Cardiac muscle cell (in vitro differentiated cells and primary cell): ENCODE data around the gene LATS1. TPM values are rescaled to one million over a fixed set of nuclear protein-coding genes. Genes with fewer than 3 reads are reported as not detected.
A peak's percentile ranks its signal among the peaks of the same experiment; 100 is the strongest.

Experiments used
- DNase-seq, 2 donors: peaks; one replicate each; pipeline versions ENCODE4 v3.0.0 to v3.0.0-alpha.2; 2010 to 2017; ENCODE audit warnings: low read depth in 1 of 2, low spot score in 1 of 2
- H3K27ac ChIP-seq: fragments of 200-600 bp; sonication (generic); 2 replicates; pipeline ENCODE4 v1.5.1; 2016
- H3K27me3 ChIP-seq: fragments of 200-600 bp; sonication (generic); 2 replicates; pipeline ENCODE4 v1.6.0; 2016; ENCODE audit warnings: control low read depth
- H3K36me3 ChIP-seq: fragments of 200-600 bp; sonication (generic); 2 replicates; pipeline ENCODE4 v1.5.1; 2016; ENCODE audit warnings: control low read depth
- H3K4me1 ChIP-seq: fragments of 200-600 bp; sonication (generic); 2 replicates; pipeline ENCODE4 v1.8.1; 2017; ENCODE audit warnings: low read depth, mild to moderate bottlenecking, mixed run types
- H3K4me3 ChIP-seq: fragments of 200-600 bp; sonication (generic); 2 replicates; pipeline ENCODE4 v1.5.1; 2016; ENCODE audit warnings: mild to moderate bottlenecking
- H3K9me3 ChIP-seq: fragments of 200-600 bp; sonication (generic); 2 replicates; pipeline ENCODE4 v1.5.1; 2017; ENCODE audit warnings: low read depth, mild to moderate bottlenecking, control low read depth
- CTCF ChIP-seq: IDR thresholded peaks from 2 replicates; pipeline ENCODE4 v1.5.1; 2012; ENCODE audit warnings: low read depth, mild to moderate bottlenecking, low read length
- polyA plus RNA-seq: library from polyadenylated mRNA; unstranded; fragments of >200 nt; fragmentation: Nextera tagmentation; extraction: Ambion mirVana; gene quantifications from 2 replicates; pipeline ENCODE4 v1.2.1, GENCODE V29; 2016
- total RNA-seq: library from RNA; depleted of rRNA; stranded (reverse); fragments of >200 nt; gene quantifications from 2 replicates; pipeline ENCODE4 v1.2.3, GENCODE V29; 2016

Gene LATS1
- total and polyA plus RNA-seq, 2 experiments from 2014 or later = 7.2 to 13.2 TPM

- DNase-seq = no peak
- Histone ChIP-seq H3K4me1 (no peaks in the 10 kb centered on the region), H3K4me3 (no peak overlapping the region), H3K36me3 (peaks cover 14% of the 10 kb centered on the region), H3K27me3 (no peaks in the 10 kb centered on the region), H3K27ac (no peak overlapping the region), H3K9me3 (no peaks in the 10 kb centered on the region)
- TF ChIP-seq CTCF = no peak
Observed at GRCh38 chr6:149627672-149628071, 90.2 kb downstream of the LATS1 start.

GRCh38 chr6:149615805-149616204 lies 102.1 kb downstream of the LATS1 start:
- Histone ChIP-seq H3K36me3 (no peaks in the 10 kb centered on the region), H3K9me3 (no peaks in the 10 kb centered on the region), H3K27me3 (no peaks in the 10 kb centered on the region), H3K27ac (peak overlapping the region; percentile 62), H3K4me1 (peaks cover 12% of the 10 kb centered on the region), H3K4me3 (no peak overlapping the region)
- TF ChIP-seq CTCF = no peak
- DNase-seq = peak in 1 of 2 donors; percentile 75

GRCh38 chr6:149614337-149614736 lies 103.6 kb downstream of the LATS1 start:
- TF ChIP-seq CTCF = no peak

GRCh38 chr6:149608381-149608982 lies 109.4 kb downstream of the LATS1 start:
- DNase-seq = no peak
- Histone ChIP-seq H3K9me3 (no peaks in the 10 kb centered on the region), H3K36me3 (peaks cover 5% of the 10 kb centered on the region), H3K27ac (no peak overlapping the region), H3K27me3 (no peaks in the 10 kb centered on the region), H3K4me1 (no peaks in the 10 kb centered on the region), H3K4me3 (no peak overlapping the region)
- TF ChIP-seq CTCF = no peak

More at GRCh38 chr6:149614337-149614736, 103.6 kb downstream of the LATS1 start:
- Histone ChIP-seq H3K9me3 (no peaks in the 10 kb centered on the region), H3K27ac (no peak overlapping the region), H3K27me3 (no peaks in the 10 kb centered on the region), H3K4me1 (peaks cover 12% of the 10 kb centered on the region), H3K4me3 (no peak overlapping the region), H3K36me3 (no peaks in the 10 kb centered on the region)
- peak in 1 of 2 donors; percentile 24 for DNase-seq

Other genes with a start within 250 kb of the LATS1 start
- 0.07 and 0.24 TPM in 2 replicates for gene ZC3H12D, start 233.1 kb downstream of the LATS1 start, total RNA-seq
- 0.29 and 0.72 TPM in 2 replicates for gene ZC3H12D, start 233.1 kb downstream of the LATS1 start, polyA plus RNA-seq
- 23.0 and 33.1 TPM in 2 replicates for gene PPIL4, start 172.1 kb downstream of the LATS1 start, total RNA-seq
- 29.5 and 41.8 TPM in 2 replicates for gene PPIL4, start 172.1 kb downstream of the LATS1 start, polyA plus RNA-seq
- 33.0 and 35.8 TPM in 2 replicates for gene GINM1, start 151.7 kb downstream of the LATS1 start, total RNA-seq
- 50.4 and 68.9 TPM in 2 replicates for gene GINM1, start 151.7 kb downstream of the LATS1 start, polyA plus RNA-seq
- 11.5 and 16.1 TPM in 2 replicates for gene KATNA1, start 69.4 kb downstream of the LATS1 start, total RNA-seq
- gene KATNA1, start 69.4 kb downstream of the LATS1 start, polyA plus RNA-seq = 22.5 and 34.9 TPM in 2 replicates
- 35.7 and 55.8 TPM in 2 replicates for gene NUP43, start 28.4 kb upstream of the LATS1 start, total RNA-seq
- 14.1 and 15.7 TPM in 2 replicates for gene NUP43, start 28.4 kb upstream of the LATS1 start, polyA plus RNA-seq
- 137 and 197 TPM in 2 replicates for gene PCMT1, start 31.6 kb upstream of the LATS1 start, total RNA-seq
- 178 and 189 TPM in 2 replicates for gene PCMT1, start 31.6 kb upstream of the LATS1 start, polyA plus RNA-seq
- gene LRP11, start 146.3 kb upstream of the LATS1 start, total RNA-seq = 11.3 and 11.9 TPM in 2 replicates
- 10.8 and 17.7 TPM in 2 replicates for gene LRP11, start 146.3 kb upstream of the LATS1 start, polyA plus RNA-seq
- not detected in 2 replicates for gene RAET1E, start 180.0 kb upstream of the LATS1 start, total RNA-seq
- gene RAET1E, start 180.0 kb upstream of the LATS1 start, polyA plus RNA-seq = not detected in 2 replicates
- not detected in 2 replicates for gene RAET1G, start 205.0 kb upstream of the LATS1 start, total RNA-seq
- gene RAET1G, start 205.0 kb upstream of the LATS1 start, polyA plus RNA-seq = not detected in 2 replicates
- not detected in 2 replicates for gene ULBP2, start 223.9 kb upstream of the LATS1 start, total RNA-seq
- not detected in 2 replicates for gene ULBP2, start 223.9 kb upstream of the LATS1 start, polyA plus RNA-seq
- gene ULBP1, start 245.8 kb upstream of the LATS1 start, total RNA-seq = 0.04 TPM in 1 of 2 replicates, not detected in the other
- gene ULBP1, start 245.8 kb upstream of the LATS1 start, polyA plus RNA-seq = not detected in 2 replicates